Measurements from ENCODE around the gene RAB10.
"Not testable (repeated sequence)": the region's sequence is repeated elsewhere in the genome, so short reads cannot be mapped to it uniquely, and the experiment has no call there.

Gene RAB10

GRCh38 chr2:26061539-26061938, 27.7 kb downstream of the RAB10 start:
- ATAC-seq: peak in 1 of 2 donors; percentile 24

GRCh38 chr2:26064846-26065245, 31.0 kb downstream of the RAB10 start:
- ATAC-seq: no peak

GRCh38 chr2:26067186-26067974, 33.5 kb downstream of the RAB10 start:
- no peak for ATAC-seq

GRCh38 chr2:26067980-26068507, 34.2 kb downstream of the RAB10 start:
- no peak for ATAC-seq

GRCh38 chr2:26068602-26069298, 34.9 kb downstream of the RAB10 start:
- ATAC-seq: peak; percentile 97 to 98

- no peak for ATAC-seq
These were observed 36.8 kb downstream of the RAB10 start for GRCh38 chr2:26070730-26071129.

GRCh38 chr2:26072925-26073768, 39.3 kb downstream of the RAB10 start:
- no peak for ATAC-seq

- ATAC-seq: no peak
These were observed 39.9 kb downstream of the RAB10 start for GRCh38 chr2:26073830-26074229.

- no peak for ATAC-seq
These were observed 40.8 kb downstream of the RAB10 start for GRCh38 chr2:26074676-26075075.

GRCh38 chr2:26075173-26075572, 41.3 kb downstream of the RAB10 start:
- ATAC-seq: no peak

- no peak for ATAC-seq
These were observed 42.2 kb downstream of the RAB10 start for GRCh38 chr2:26076001-26076587.

GRCh38 chr2:26077291-26077690, 43.4 kb downstream of the RAB10 start:
- ATAC-seq: no peak

GRCh38 chr2:26078939-26079338, 45.1 kb downstream of the RAB10 start:
- ATAC-seq: no peak

- ATAC-seq: no peak
These were observed 46.5 kb downstream of the RAB10 start for GRCh38 chr2:26080356-26080755.

- ATAC-seq: not testable (repeated sequence)
These were observed 47.0 kb downstream of the RAB10 start for GRCh38 chr2:26080925-26081324.

GRCh38 chr2:26081556-26081955, 47.7 kb downstream of the RAB10 start:
- ATAC-seq: no peak

- peak; percentile 80 to 84 for ATAC-seq
These were observed 52.3 kb downstream of the RAB10 start for GRCh38 chr2:26086155-26086637.

- ATAC-seq: no peak
These were observed 52.9 kb downstream of the RAB10 start for GRCh38 chr2:26086779-26087178.

- ATAC-seq: peak in 1 of 2 donors; percentile 40
These were observed 54.3 kb downstream of the RAB10 start for GRCh38 chr2:26088038-26088643.

- not testable (repeated sequence) for ATAC-seq
These were observed 55.0 kb downstream of the RAB10 start for GRCh38 chr2:26088931-26089330.

- ATAC-seq: no peak
These were observed 55.5 kb downstream of the RAB10 start for GRCh38 chr2:26089337-26089736.

GRCh38 chr2:26095758-26096157, 61.9 kb downstream of the RAB10 start:
- ATAC-seq: no peak

Measured in activated CD4-positive, CD25-positive, alpha-beta regulatory T cell treated with anti-CD3 and anti-CD28 coated beads, Interleukin-2, amount 50 U/mL, for 24 hours (primary cell).